ENCODE results near the gene C4B. TPM values are rescaled to one million over a fixed set of nuclear protein-coding genes. Genes with fewer than 3 reads are reported as not detected.

Gene C4B
- total RNA-seq, 1 experiment from 2014 or later: 2.7 TPM

- H2AK5ac ChIP-seq (ENCODE audit: insufficient read length, low read length): no peak overlapping the region
- no peak overlapping the region for H2AFZ ChIP-seq (ENCODE audit: low read length)
- no peak overlapping the region for H3K27ac ChIP-seq (ENCODE audit: insufficient read length, low read depth, low read length)
- 0 out of 2 replicates have a peak overlapping the region, but pooled peaks have one; percentile 3 for H3K4ac ChIP-seq (ENCODE audit: low read depth, low read length)
- no peaks in the 10 kb centered on the region for H3K9me3 ChIP-seq (ENCODE audit: control insufficient read depth, low read depth, low read length)
- H2BK120ac ChIP-seq (ENCODE audit: low read depth, low read length, poor library complexity, severe bottlenecking): no peak overlapping the region
- no peak overlapping the region for H3K18ac ChIP-seq (ENCODE audit: insufficient read length, low read depth, low read length)
- H4K8ac ChIP-seq (replicated peaks; ENCODE audit: insufficient read length, low read depth, low read length): no peak overlapping the region
- no peak overlapping the region for H3K23ac ChIP-seq (ENCODE audit: insufficient read length, low read depth, low read length)
- peaks cover 3% of the 10 kb centered on the region; the same call in 1 of the 2 replicates for H3K4me1 ChIP-seq (ENCODE audit: insufficient read depth, low read length)
- no peak overlapping the region for H3K9ac ChIP-seq (ENCODE audit: extremely low read depth, insufficient read length, low read length)
- Mint-ChIP-seq H3K36me3 (ENCODE audit: insufficient read depth in 1 of 3, low read depth in 3 of 3) (peaks cover 33 to 69% (median 62%) of the 10 kb centered on the region in 3 experiments; a peak in 6 of 7 replicates), H3K4me3 (peak overlapping the region; percentile 91 to 97; a peak in 3 of 5 replicates), H3K27ac (peak overlapping the region in 2 of 3 experiments; percentile 100; a peak in 2 of 7 replicates), H3K4me1 (peaks cover 8 to 11% of the 10 kb centered on the region in 2 experiments), H3K27me3 (ENCODE audit: low read depth) (no peaks in the 10 kb centered on the region; the same call in 1 of the 2 replicates), H3K9me3 (peaks cover 0 to 7% of the 10 kb centered on the region in 2 experiments; a peak in 2 of 5 replicates)
- H2BK15ac ChIP-seq (ENCODE audit: low read depth, low read length): no peak overlapping the region
- no peak overlapping the region for H2BK20ac ChIP-seq (ENCODE audit: low read depth, low read length, poor library complexity, severe bottlenecking)
- H4K91ac ChIP-seq (ENCODE audit: insufficient read length, low read depth, low read length): no peak overlapping the region
- peaks cover 6% of the 10 kb centered on the region for H3K23me2 ChIP-seq (ENCODE audit: insufficient read length, low read depth, low read length, poor library complexity, severe bottlenecking)
- H3T11ph ChIP-seq (ENCODE audit: low read length): no peak overlapping the region
- no peaks in the 10 kb centered on the region for H4K20me1 ChIP-seq (ENCODE audit: control insufficient read depth, insufficient read depth, insufficient read length)
- H3K4me2 ChIP-seq (ENCODE audit: insufficient read depth, insufficient read length, low read length): peak overlapping the region; percentile 94
- H3K79me2 ChIP-seq (ENCODE audit: insufficient read depth, low read length): no peaks in the 10 kb centered on the region; the same call in 1 of the 2 replicates
- H3K79me1 ChIP-seq (ENCODE audit: insufficient read depth, low read depth, low read length, poor library complexity, severe bottlenecking): no peaks in the 10 kb centered on the region
- no peak overlapping the region for H3K56ac ChIP-seq (ENCODE audit: insufficient read length, low read depth, low read length)
- H3K27me3 ChIP-seq (ENCODE audit: insufficient read depth, low read length): no peaks in the 10 kb centered on the region
- no peak for DNase-seq
- no peak overlapping the region for H4K5ac ChIP-seq (ENCODE audit: insufficient read length, low read depth, low read length)
- no peak overlapping the region for H2BK5ac ChIP-seq (ENCODE audit: insufficient read length, low read length)
- WGBS (ENCODE audit: extremely low coverage, insufficient read length, low lambda C conversion rate): no CpG with 5 or more reads among the region's 18 CpGs
- H2BK12ac ChIP-seq (ENCODE audit: insufficient read length, low read depth, low read length): no peak overlapping the region
- no peak overlapping the region for H3K14ac ChIP-seq (ENCODE audit: insufficient read depth, low read length)
- TF ChIP-seq, protein P1, sequence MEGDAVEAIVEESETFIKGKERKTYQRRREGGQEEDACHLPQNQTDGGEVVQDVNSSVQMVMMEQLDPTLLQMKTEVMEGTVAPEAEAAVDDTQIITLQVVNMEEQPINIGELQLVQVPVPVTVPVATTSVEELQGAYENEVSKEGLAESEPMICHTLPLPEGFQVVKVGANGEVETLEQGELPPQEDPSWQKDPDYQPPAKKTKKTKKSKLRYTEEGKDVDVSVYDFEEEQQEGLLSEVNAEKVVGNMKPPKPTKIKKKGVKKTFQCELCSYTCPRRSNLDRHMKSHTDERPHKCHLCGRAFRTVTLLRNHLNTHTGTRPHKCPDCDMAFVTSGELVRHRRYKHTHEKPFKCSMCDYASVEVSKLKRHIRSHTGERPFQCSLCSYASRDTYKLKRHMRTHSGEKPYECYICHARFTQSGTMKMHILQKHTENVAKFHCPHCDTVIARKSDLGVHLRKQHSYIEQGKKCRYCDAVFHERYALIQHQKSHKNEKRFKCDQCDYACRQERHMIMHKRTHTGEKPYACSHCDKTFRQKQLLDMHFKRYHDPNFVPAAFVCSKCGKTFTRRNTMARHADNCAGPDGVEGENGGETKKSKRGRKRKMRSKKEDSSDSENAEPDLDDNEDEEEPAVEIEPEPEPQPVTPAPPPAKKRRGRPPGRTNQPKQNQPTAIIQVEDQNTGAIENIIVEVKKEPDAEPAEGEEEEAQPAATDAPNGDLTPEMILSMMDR (conservative IDR thresholded peaks at IDR 0.05): no peak
Observed at GRCh38 chr6:31970604-31971271, 43.9 kb upstream of the C4B start.
